Testis (tissue), 2 donors: ENCODE data around the gene GLRX.

Experiments
- POLR2A ChIP-seq: fragments of 450-650 bp; IDR thresholded peaks from one replicate; pipeline ENCODE4 v1.6.1; 2017; ENCODE audit warnings: antibody characterized with exemption, mild to moderate bottlenecking, moderate library complexity
- TF ChIP-seq, protein P1 (sequence below), 3 experiments: fragments of 450-650 bp in 2 of 3; fragments of 200-600 bp in 1 of 3; sonication (generic) in 1 of 3; IDR thresholded peaks; one replicate each; pipeline ENCODE4 v1.5.1; 2016 to 2019; ENCODE audit warnings: antibody characterized with exemption in 3 of 3, mild to moderate bottlenecking in 2 of 3, moderate library complexity in 1 of 3

- TF ChIP-seq, protein P1, sequence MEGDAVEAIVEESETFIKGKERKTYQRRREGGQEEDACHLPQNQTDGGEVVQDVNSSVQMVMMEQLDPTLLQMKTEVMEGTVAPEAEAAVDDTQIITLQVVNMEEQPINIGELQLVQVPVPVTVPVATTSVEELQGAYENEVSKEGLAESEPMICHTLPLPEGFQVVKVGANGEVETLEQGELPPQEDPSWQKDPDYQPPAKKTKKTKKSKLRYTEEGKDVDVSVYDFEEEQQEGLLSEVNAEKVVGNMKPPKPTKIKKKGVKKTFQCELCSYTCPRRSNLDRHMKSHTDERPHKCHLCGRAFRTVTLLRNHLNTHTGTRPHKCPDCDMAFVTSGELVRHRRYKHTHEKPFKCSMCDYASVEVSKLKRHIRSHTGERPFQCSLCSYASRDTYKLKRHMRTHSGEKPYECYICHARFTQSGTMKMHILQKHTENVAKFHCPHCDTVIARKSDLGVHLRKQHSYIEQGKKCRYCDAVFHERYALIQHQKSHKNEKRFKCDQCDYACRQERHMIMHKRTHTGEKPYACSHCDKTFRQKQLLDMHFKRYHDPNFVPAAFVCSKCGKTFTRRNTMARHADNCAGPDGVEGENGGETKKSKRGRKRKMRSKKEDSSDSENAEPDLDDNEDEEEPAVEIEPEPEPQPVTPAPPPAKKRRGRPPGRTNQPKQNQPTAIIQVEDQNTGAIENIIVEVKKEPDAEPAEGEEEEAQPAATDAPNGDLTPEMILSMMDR (IDR thresholded peaks at IDR 0.05) = no peak
- TF ChIP-seq POLR2A = no peak
These were observed 30.8 kb downstream of the GLRX start for GRCh38 chr5:95791751-95792150.
